Measurements from ENCODE around the gene NUBPL.
"Not testable (repeated sequence)": the region's sequence is repeated elsewhere in the genome, so short reads cannot be mapped to it uniquely, and the experiment has no call there.

Gene NUBPL

DNA sequence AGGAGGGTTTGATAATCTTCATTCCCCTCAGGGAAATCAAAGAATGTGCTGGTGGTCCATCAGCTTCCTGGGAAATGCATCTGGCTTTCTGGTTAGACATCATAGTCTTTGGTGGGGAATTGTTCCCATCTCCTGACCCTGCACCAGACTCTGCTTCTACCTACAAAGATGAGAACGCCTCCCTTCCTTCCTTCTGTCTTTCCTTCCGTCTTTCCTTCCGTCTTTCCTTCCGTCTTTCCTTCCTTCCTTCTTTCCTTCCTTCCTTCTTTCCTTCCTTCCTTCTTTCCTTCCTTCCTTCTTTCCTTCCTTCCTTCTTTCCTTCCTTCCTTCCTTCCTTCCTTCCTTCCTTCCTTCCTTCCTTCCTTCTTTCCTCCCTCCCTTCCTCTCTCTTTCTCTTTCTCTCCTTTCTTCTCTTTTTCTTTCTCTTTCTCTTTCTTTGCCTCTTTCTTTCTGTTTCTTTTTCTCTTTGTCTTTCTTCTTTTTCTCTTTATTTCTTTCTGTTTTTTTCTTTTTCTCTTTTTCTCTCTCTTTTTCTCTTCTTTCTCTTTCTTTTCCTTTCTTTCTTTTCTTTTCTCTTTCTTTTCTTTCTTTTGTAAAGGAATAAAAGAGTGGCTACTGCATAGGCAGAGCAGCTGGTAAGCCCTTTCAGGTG is 326.9 kb downstream of the NUBPL start:
- TF ChIP-seq, protein P1, sequence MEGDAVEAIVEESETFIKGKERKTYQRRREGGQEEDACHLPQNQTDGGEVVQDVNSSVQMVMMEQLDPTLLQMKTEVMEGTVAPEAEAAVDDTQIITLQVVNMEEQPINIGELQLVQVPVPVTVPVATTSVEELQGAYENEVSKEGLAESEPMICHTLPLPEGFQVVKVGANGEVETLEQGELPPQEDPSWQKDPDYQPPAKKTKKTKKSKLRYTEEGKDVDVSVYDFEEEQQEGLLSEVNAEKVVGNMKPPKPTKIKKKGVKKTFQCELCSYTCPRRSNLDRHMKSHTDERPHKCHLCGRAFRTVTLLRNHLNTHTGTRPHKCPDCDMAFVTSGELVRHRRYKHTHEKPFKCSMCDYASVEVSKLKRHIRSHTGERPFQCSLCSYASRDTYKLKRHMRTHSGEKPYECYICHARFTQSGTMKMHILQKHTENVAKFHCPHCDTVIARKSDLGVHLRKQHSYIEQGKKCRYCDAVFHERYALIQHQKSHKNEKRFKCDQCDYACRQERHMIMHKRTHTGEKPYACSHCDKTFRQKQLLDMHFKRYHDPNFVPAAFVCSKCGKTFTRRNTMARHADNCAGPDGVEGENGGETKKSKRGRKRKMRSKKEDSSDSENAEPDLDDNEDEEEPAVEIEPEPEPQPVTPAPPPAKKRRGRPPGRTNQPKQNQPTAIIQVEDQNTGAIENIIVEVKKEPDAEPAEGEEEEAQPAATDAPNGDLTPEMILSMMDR (IDR thresholded peaks at IDR 0.05; ENCODE audit: unreplicated experiment in 3 of 3), result no peak
- Mint-ChIP-seq H3K4me3 (no peak overlapping the region), H3K27ac (no peak overlapping the region), H3K4me1 (peaks cover 5% of the 10 kb centered on the region), H3K36me3 (ENCODE audit: low read depth) (no peaks in the 10 kb centered on the region), H3K27me3 (ENCODE audit: low read depth) (peaks cover 6% of the 10 kb centered on the region), H3K9me3 (no peaks in the 10 kb centered on the region)

DNA sequence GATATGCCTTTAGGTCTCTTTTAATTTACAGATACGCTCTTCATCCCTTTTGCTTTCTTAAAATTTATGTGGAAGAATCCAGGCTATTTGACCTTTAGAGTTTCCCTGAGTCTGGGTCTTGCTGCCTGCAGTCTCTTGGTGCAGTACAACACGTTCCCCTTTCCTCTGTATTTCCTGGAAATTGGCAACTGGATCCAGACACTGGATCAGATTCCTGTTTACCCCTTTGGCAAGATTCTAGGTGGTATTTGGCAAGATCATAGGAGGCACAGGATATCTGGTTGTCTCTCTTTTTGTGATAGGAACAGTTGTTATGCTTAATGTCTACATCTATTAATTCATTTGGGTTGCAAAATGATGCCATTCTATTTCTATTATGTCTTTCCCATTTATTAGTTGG is 328.1 kb downstream of the NUBPL start:
- H3K4me1 Mint-ChIP-seq, result peaks cover 14% of the 10 kb centered on the region
- no peaks in the 10 kb centered on the region for H3K9me3 Mint-ChIP-seq
- H3K36me3 Mint-ChIP-seq (ENCODE audit: low read depth), result no peaks in the 10 kb centered on the region
- no peak overlapping the region for H3K27ac Mint-ChIP-seq
- H3K27me3 Mint-ChIP-seq (ENCODE audit: low read depth), result peaks cover 6% of the 10 kb centered on the region
- no peak overlapping the region for H3K4me3 Mint-ChIP-seq
- TF ChIP-seq, protein P1 (IDR thresholded peaks at IDR 0.05; ENCODE audit: unreplicated experiment in 3 of 3), result no peak

DNA sequence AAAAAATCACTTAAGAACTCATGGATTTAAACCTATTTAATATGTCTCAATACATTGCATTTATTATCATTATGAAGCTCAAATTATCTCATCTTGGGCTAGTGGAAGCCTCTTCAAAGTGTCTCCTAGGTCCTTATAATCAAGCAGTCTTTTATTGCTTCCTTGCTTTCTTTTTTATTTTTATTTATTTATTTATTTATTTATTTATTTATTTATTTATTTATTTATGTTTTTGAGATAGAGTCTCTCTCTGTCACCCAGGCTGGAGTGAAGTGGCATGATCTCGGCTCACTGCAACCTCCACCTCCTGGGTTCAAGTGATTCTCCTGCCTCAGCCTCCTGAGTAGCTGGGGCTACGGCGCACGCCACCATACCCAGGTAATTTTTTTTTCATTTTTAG is 329.0 kb downstream of the NUBPL start:
- H3K36me3 Mint-ChIP-seq (ENCODE audit: low read depth); H3K4me3 Mint-ChIP-seq; H3K27me3 Mint-ChIP-seq (ENCODE audit: low read depth); H3K27ac Mint-ChIP-seq; H3K9me3 Mint-ChIP-seq: not testable (repeated sequence)
- peaks cover 23% of the 10 kb centered on the region for H3K4me1 Mint-ChIP-seq

DNA sequence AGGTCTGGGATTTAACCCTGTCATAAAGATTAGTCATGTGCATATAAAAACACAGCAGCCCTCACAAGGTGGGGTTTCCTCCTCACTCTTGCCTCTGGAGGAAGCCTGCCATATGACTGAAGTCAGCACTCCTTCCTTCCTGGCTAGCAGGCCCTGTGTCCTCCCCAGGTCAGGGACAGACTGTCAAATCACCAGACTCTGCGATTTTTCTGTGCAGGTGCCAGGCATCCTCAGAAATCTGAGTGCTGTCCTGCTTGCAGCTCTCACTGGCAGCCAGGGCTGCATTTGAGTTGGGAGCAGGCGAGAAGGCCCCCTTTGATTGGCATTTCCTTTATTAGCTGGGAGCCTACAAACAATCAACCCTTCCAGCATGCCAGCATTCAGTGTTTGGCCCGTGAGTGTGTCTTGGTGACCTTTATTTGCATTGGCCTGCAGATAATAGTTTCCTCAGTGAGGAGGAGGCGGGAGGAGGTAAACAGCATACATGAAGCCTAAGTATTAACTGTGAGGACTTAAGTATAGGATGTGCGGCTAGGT is 332.1 kb downstream of the NUBPL start:
- H3K27me3 Mint-ChIP-seq (ENCODE audit: low read depth), result peaks cover 6% of the 10 kb centered on the region
- TF ChIP-seq, protein P1 (IDR thresholded peaks at IDR 0.05; ENCODE audit: unreplicated experiment in 3 of 3), result no peak
- no peaks in the 10 kb centered on the region for H3K9me3 Mint-ChIP-seq
- no peaks in the 10 kb centered on the region for H3K36me3 Mint-ChIP-seq (ENCODE audit: low read depth)
- peak overlapping the region; percentile 65 to 86 (median 81) for H3K27ac Mint-ChIP-seq
- peaks cover 30% of the 10 kb centered on the region for H3K4me1 Mint-ChIP-seq
- no peak overlapping the region for H3K4me3 Mint-ChIP-seq

DNA sequence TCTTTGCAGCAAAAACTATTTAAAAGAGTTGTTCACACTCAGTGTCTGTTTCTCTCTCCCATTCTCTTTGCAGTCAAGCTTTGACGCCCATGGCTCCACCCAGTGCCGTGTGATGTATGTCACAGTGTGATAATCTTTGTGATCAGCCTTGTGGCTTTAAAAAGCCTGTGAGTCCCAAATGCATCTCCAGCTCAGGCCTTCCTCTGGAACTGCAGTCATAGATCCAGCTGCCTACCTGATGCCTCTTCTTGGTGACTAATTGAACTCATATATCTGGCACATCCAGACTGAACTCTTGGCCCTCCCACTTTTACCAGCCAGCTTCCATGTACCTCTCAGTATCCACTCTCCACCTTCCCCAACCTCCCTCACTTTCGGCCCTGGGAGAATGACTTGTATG is 333.1 kb downstream of the NUBPL start:
- H3K27me3 Mint-ChIP-seq (ENCODE audit: low read depth), result peaks cover 6% of the 10 kb centered on the region
- no peaks in the 10 kb centered on the region for H3K36me3 Mint-ChIP-seq (ENCODE audit: low read depth)
- TF ChIP-seq, protein P1 (IDR thresholded peaks at IDR 0.05; ENCODE audit: unreplicated experiment in 3 of 3), result no peak
- H3K4me3 Mint-ChIP-seq, result no peak overlapping the region
- no peaks in the 10 kb centered on the region for H3K9me3 Mint-ChIP-seq
- peak overlapping the region; percentile 39 to 84 (median 46) for H3K27ac Mint-ChIP-seq
- H3K4me1 Mint-ChIP-seq, result peaks cover 30% of the 10 kb centered on the region

DNA sequence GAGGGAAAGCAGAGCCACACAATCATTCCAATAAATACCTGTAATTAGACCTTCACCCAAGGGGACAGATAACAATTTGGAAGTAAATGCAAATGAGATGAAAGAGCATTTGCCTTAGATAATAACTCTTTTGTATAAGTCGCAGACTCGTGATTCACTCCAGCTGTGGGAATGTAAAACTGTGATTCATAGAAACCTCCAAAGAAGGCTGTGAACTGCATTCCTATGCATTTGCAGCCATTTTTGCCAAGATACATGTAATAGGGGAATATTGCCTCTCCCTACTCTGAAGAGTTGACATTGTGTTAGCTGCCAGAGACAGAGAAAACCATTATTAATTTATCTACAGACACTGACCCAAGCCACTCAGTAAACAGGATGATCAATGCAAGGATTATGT is 334.0 kb downstream of the NUBPL start:
- Mint-ChIP-seq H3K27me3 (ENCODE audit: low read depth) (peaks cover 6% of the 10 kb centered on the region), H3K9me3 (no peaks in the 10 kb centered on the region), H3K4me3 (no peak overlapping the region), H3K36me3 (ENCODE audit: low read depth) (no peaks in the 10 kb centered on the region), H3K27ac (peak overlapping the region; percentile 39 to 84 (median 46)), H3K4me1 (peaks cover 30% of the 10 kb centered on the region)
- TF ChIP-seq, protein P1 (IDR thresholded peaks at IDR 0.05; ENCODE audit: unreplicated experiment in 3 of 3), result no peak
